H9 (cell line): ENCODE measurements around the gene ANGPTL7. TPM values are rescaled to one million over a fixed set of nuclear protein-coding genes. Genes with fewer than 3 reads are reported as not detected.

Source experiments
- DNase-seq: peaks from one replicate; pipeline ENCODE4 v3.0.0-alpha.2; 2017
- H2AFZ ChIP-seq: one replicate; pipeline ENCODE4 v1.6.1; 2013; ENCODE audit warnings: mild to moderate bottlenecking, low read length, control low read depth, moderate library complexity
- H2AK5ac ChIP-seq: 2 replicates; pipeline ENCODE4 v1.6.1; 2013; ENCODE audit warnings: low read length, control low read depth, mixed read lengths; ENCODE audit not compliant: insufficient read length
- H2BK120ac ChIP-seq: one replicate; pipeline ENCODE4 v1.6.1; 2013; ENCODE audit warnings: low read depth, mild to moderate bottlenecking, low read length, control low read depth, inconsistent platforms; ENCODE audit not compliant: poor library complexity, severe bottlenecking
- H2BK12ac ChIP-seq: 2 replicates; pipeline ENCODE4 v1.6.1; 2013; ENCODE audit warnings: low read length, control low read depth, mixed read lengths, low read depth; ENCODE audit not compliant: insufficient read length
- H2BK15ac ChIP-seq: 2 replicates; pipeline ENCODE4 v1.6.1; 2013; ENCODE audit warnings: low read depth, low read length, control low read depth
- H2BK20ac ChIP-seq: one replicate; pipeline ENCODE4 v1.6.1; 2013; ENCODE audit warnings: low read depth, mild to moderate bottlenecking, low read length, control low read depth, inconsistent platforms; ENCODE audit not compliant: poor library complexity, severe bottlenecking
- H2BK5ac ChIP-seq: 2 replicates; pipeline ENCODE4 v1.6.1; 2013; ENCODE audit warnings: low read length, control low read depth, mixed read lengths; ENCODE audit not compliant: insufficient read length
- H3K14ac ChIP-seq: 2 replicates; pipeline ENCODE4 v1.6.1; 2013; ENCODE audit warnings: low read length, control low read depth; ENCODE audit not compliant: insufficient read depth
- H3K18ac ChIP-seq: 2 replicates; pipeline ENCODE4 v1.6.1; 2013; ENCODE audit warnings: low read depth, mild to moderate bottlenecking, mixed read lengths, low read length, control low read depth; ENCODE audit not compliant: insufficient read length
- H3K23ac ChIP-seq: 2 replicates; pipeline ENCODE4 v1.6.1; 2013; ENCODE audit warnings: low read length, control low read depth, mixed read lengths, low read depth; ENCODE audit not compliant: insufficient read length
- H3K23me2 ChIP-seq: 2 replicates; pipeline ENCODE4 v1.6.1; 2013; ENCODE audit warnings: low read depth, mild to moderate bottlenecking, mixed read lengths, low read length, control low read depth; ENCODE audit not compliant: insufficient read length, poor library complexity, severe bottlenecking
- H3K27ac ChIP-seq: 2 replicates; pipeline ENCODE4 v1.5.1; 2013; ENCODE audit warnings: low read length, control low read depth, mixed read lengths, low read depth; ENCODE audit not compliant: insufficient read length
- H3K27me3 ChIP-seq: 2 replicates; pipeline ENCODE4 v1.6.1; 2013; ENCODE audit warnings: low read length, control low read depth, inconsistent platforms; ENCODE audit not compliant: insufficient read depth
- H3K4ac ChIP-seq: 2 replicates; pipeline ENCODE4 v1.6.1; 2013; ENCODE audit warnings: low read depth, mild to moderate bottlenecking, control low read depth, inconsistent platforms, low read length, moderate library complexity
- H3K4me1 ChIP-seq: 2 replicates; pipeline ENCODE4 v1.6.1; 2013; ENCODE audit warnings: low read length, control low read depth, inconsistent platforms; ENCODE audit not compliant: insufficient read depth
- H3K4me2 ChIP-seq: 2 replicates; pipeline ENCODE4 v1.6.1; 2013; ENCODE audit warnings: low read length, control low read depth, mixed read lengths; ENCODE audit not compliant: insufficient read length, insufficient read depth
- H3K56ac ChIP-seq: 2 replicates; pipeline ENCODE4 v1.6.1; 2013; ENCODE audit warnings: low read depth, mild to moderate bottlenecking, mixed read lengths, low read length, control low read depth; ENCODE audit not compliant: insufficient read length
- H3K79me1 ChIP-seq: 2 replicates; pipeline ENCODE4 v1.6.1; 2013; ENCODE audit warnings: low read depth, mild to moderate bottlenecking, moderate library complexity, low read length, control low read depth, inconsistent platforms; ENCODE audit not compliant: insufficient read depth, poor library complexity, severe bottlenecking
- H3K79me2 ChIP-seq: 2 replicates; pipeline ENCODE4 v1.6.1; 2013; ENCODE audit warnings: low read length, control low read depth, inconsistent platforms; ENCODE audit not compliant: insufficient read depth
- H3K9ac ChIP-seq: 2 replicates; pipeline ENCODE4 v1.6.1; 2013; ENCODE audit warnings: low read length, control low read depth, mixed read lengths; ENCODE audit not compliant: insufficient read length; ENCODE audit errors: extremely low read depth
- H3K9me3 ChIP-seq: one replicate; pipeline ENCODE4 v1.6.1; 2013; ENCODE audit warnings: low read depth, low read length, inconsistent platforms; ENCODE audit not compliant: control insufficient read depth
- H3T11ph ChIP-seq: one replicate; pipeline ENCODE4 v1.6.1; 2013; ENCODE audit warnings: mild to moderate bottlenecking, low read length, control low read depth, inconsistent platforms
- H4K20me1 ChIP-seq: one replicate; pipeline ENCODE4 v1.6.1; 2013; ENCODE audit not compliant: control insufficient read depth, insufficient read length, insufficient read depth
- H4K5ac ChIP-seq: 2 replicates; pipeline ENCODE4 v1.6.1; 2013; ENCODE audit warnings: low read depth, mild to moderate bottlenecking, mixed read lengths, low read length, control low read depth; ENCODE audit not compliant: insufficient read length
- H4K8ac ChIP-seq: replicated peaks from 2 replicates; pipeline ENCODE4 v1.6.1; 2013; ENCODE audit warnings: low read length, control low read depth, mixed read lengths, low read depth; ENCODE audit not compliant: insufficient read length
- H4K91ac ChIP-seq: 2 replicates; pipeline ENCODE4 v1.6.1; 2013; ENCODE audit warnings: low read depth, mild to moderate bottlenecking, moderate library complexity, mixed read lengths, low read length, control low read depth; ENCODE audit not compliant: insufficient read length
- H3K27ac Mint-ChIP-seq, 3 experiments: 2 replicates in 2 of 3; 3 replicates in 1 of 3; pipeline ENCODE4 v1.8.0; 2020 to 2021; ENCODE audit warnings: mixed read lengths in 3 of 3, mild to moderate bottlenecking in 1 of 3, moderate library complexity in 1 of 3
- H3K27me3 Mint-ChIP-seq: 2 replicates; pipeline ENCODE4 v1.8.0; 2021; ENCODE audit warnings: low read depth, mild to moderate bottlenecking, moderate library complexity, mixed read lengths
- H3K36me3 Mint-ChIP-seq, 3 experiments: 2 replicates in 2 of 3; 3 replicates in 1 of 3; pipeline ENCODE4 v1.8.0; 2020 to 2021; ENCODE audit warnings: low read depth in 3 of 3, mixed read lengths in 3 of 3; ENCODE audit not compliant: insufficient read depth in 1 of 3
- H3K4me1 Mint-ChIP-seq, 2 experiments: 2 replicates each; pipeline ENCODE4 v1.8.0; 2020; ENCODE audit warnings: mixed read lengths in 2 of 2
- H3K4me3 Mint-ChIP-seq, 2 experiments: 2 replicates in 1 of 2; 3 replicates in 1 of 2; pipeline ENCODE4 v1.8.0; 2020 to 2021; ENCODE audit warnings: mild to moderate bottlenecking in 2 of 2, mixed read lengths in 2 of 2, moderate library complexity in 1 of 2
- H3K9me3 Mint-ChIP-seq, 2 experiments: 2 replicates in 1 of 2; 3 replicates in 1 of 2; pipeline ENCODE4 v1.8.0; 2020; ENCODE audit warnings: mild to moderate bottlenecking in 2 of 2, mixed read lengths in 2 of 2, moderate library complexity in 1 of 2
- WGBS: extraction: QIAGEN DNeasy Blood & Tissue Kit; methylation state at CpG from one replicate; pipeline ENCODE4 v1.1.7; 2013; ENCODE audit warnings: missing lambda C conversion rate, low lambda C conversion rate, mixed read lengths; ENCODE audit not compliant: insufficient read length; ENCODE audit errors: extremely low coverage; 5-methylcytosine and 5-hydroxymethylcytosine counted together
- total RNA-seq: library from RNA; stranded (reverse); gene quantifications from 2 replicates; pipeline ENCODE4 v1.2.1, GENCODE V29; 2021
- TF ChIP-seq, protein P1 (sequence below): fragments of 200-600 bp; sonication (generic); conservative IDR thresholded peaks from 3 replicates; pipeline ENCODE4 v1.8.0; 2021; ENCODE audit warnings: antibody characterized with exemption, mild to moderate bottlenecking

The ANGPTL7 gene
- total RNA-seq, 1 experiment from 2014 or later, result not detected

GRCh38 chr1:11182884-11183283 lies 6.3 kb upstream of the ANGPTL7 start:
- Mint-ChIP-seq H3K36me3 (peaks cover 7 to 25% (median 18%) of the 10 kb centered on the region in 3 experiments; a peak in 6 of 7 replicates), H3K27me3 (no peaks in the 10 kb centered on the region), H3K9me3 (no peaks in the 10 kb centered on the region), H3K4me3 (no peak overlapping the region), H3K4me1 (peaks cover 0 to 3% of the 10 kb centered on the region in 2 experiments; a peak in 2 of 4 replicates), H3K27ac (no peak overlapping the region)
- no peak overlapping the region for H3K9ac ChIP-seq
- H3K27ac ChIP-seq, result no peak overlapping the region
- WGBS, result no CpG with 5 or more reads among the region's 3 CpGs
- no peak overlapping the region for H2BK12ac ChIP-seq
- TF ChIP-seq, protein P1, sequence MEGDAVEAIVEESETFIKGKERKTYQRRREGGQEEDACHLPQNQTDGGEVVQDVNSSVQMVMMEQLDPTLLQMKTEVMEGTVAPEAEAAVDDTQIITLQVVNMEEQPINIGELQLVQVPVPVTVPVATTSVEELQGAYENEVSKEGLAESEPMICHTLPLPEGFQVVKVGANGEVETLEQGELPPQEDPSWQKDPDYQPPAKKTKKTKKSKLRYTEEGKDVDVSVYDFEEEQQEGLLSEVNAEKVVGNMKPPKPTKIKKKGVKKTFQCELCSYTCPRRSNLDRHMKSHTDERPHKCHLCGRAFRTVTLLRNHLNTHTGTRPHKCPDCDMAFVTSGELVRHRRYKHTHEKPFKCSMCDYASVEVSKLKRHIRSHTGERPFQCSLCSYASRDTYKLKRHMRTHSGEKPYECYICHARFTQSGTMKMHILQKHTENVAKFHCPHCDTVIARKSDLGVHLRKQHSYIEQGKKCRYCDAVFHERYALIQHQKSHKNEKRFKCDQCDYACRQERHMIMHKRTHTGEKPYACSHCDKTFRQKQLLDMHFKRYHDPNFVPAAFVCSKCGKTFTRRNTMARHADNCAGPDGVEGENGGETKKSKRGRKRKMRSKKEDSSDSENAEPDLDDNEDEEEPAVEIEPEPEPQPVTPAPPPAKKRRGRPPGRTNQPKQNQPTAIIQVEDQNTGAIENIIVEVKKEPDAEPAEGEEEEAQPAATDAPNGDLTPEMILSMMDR, result no peak
- H4K5ac ChIP-seq, result no peak overlapping the region
- no peak overlapping the region for H3K18ac ChIP-seq
- no peaks in the 10 kb centered on the region for H3K4me1 ChIP-seq
- H2BK5ac ChIP-seq, result no peak overlapping the region
- no peaks in the 10 kb centered on the region for H3K23me2 ChIP-seq
- H3K79me1 ChIP-seq, result no peaks in the 10 kb centered on the region
- no peak overlapping the region for H3T11ph ChIP-seq
- H2BK20ac ChIP-seq, result no peak overlapping the region
- H4K91ac ChIP-seq, result no peak overlapping the region
- H3K27me3 ChIP-seq, result no peaks in the 10 kb centered on the region
- no peak overlapping the region for H3K4ac ChIP-seq
- no peak overlapping the region for H3K14ac ChIP-seq
- H2AFZ ChIP-seq, result no peak overlapping the region
- no peak overlapping the region for H2BK15ac ChIP-seq
- no peak overlapping the region for H3K4me2 ChIP-seq
- H4K20me1 ChIP-seq, result no peaks in the 10 kb centered on the region
- H4K8ac ChIP-seq, result no peak overlapping the region
- H3K79me2 ChIP-seq, result no peaks in the 10 kb centered on the region
- H2AK5ac ChIP-seq, result no peak overlapping the region
- DNase-seq, result no peak
- H3K9me3 ChIP-seq, result no peaks in the 10 kb centered on the region
- no peak overlapping the region for H3K56ac ChIP-seq
- H2BK120ac ChIP-seq, result no peak overlapping the region
- no peak overlapping the region for H3K23ac ChIP-seq
